DND-41 (cell line): ENCODE measurements around the gene PNPLA2.

ENCODE experiments used
- CTCF ChIP-seq: IDR thresholded peaks from 2 replicates; pipeline ENCODE4 v1.5.1; 2012; ENCODE audit warnings: borderline replicate concordance, low read length, moderate library complexity, mild to moderate bottlenecking; ENCODE audit not compliant: poor library complexity, severe bottlenecking; ENCODE audit errors: extremely low read depth
- EZH2 ChIP-seq: IDR thresholded peaks from 3 replicates; pipeline ENCODE4 v1.6.1; 2012; ENCODE audit warnings: borderline replicate concordance, low read depth, mild to moderate bottlenecking, moderate library complexity, low read length, inconsistent platforms; ENCODE audit not compliant: severe bottlenecking

- TF ChIP-seq CTCF (no peak), EZH2 (no peak)
Measured at GRCh38 chr11:804599-804964, 14.1 kb upstream of the PNPLA2 start.
